ENCODE measurements around the gene SRF. TPM values are rescaled to one million over a fixed set of nuclear protein-coding genes. Genes with fewer than 3 reads are reported as not detected.

Gene SRF
- total RNA-seq, 1 donor from 2014 or later = 35.2 TPM

GRCh38 chr6:43219814-43220213, 48.7 kb downstream of the SRF start:
- TF ChIP-seq, protein P1, sequence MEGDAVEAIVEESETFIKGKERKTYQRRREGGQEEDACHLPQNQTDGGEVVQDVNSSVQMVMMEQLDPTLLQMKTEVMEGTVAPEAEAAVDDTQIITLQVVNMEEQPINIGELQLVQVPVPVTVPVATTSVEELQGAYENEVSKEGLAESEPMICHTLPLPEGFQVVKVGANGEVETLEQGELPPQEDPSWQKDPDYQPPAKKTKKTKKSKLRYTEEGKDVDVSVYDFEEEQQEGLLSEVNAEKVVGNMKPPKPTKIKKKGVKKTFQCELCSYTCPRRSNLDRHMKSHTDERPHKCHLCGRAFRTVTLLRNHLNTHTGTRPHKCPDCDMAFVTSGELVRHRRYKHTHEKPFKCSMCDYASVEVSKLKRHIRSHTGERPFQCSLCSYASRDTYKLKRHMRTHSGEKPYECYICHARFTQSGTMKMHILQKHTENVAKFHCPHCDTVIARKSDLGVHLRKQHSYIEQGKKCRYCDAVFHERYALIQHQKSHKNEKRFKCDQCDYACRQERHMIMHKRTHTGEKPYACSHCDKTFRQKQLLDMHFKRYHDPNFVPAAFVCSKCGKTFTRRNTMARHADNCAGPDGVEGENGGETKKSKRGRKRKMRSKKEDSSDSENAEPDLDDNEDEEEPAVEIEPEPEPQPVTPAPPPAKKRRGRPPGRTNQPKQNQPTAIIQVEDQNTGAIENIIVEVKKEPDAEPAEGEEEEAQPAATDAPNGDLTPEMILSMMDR (conservative IDR thresholded peaks at IDR 0.05) = no peak
- Mint-ChIP-seq H3K27me3 (no peaks in the 10 kb centered on the region), H3K36me3 (peaks cover 12% of the 10 kb centered on the region), H3K9me3 (no peaks in the 10 kb centered on the region), H3K27ac (no peak overlapping the region), H3K4me1 (ENCODE audit: unreplicated experiment) (peaks cover 4% of the 10 kb centered on the region), H3K4me3 (no peak overlapping the region)
- no peak for DNase-seq (ENCODE audit: extremely low spot score, unreplicated experiment)

- H3K27me3 Mint-ChIP-seq = no peaks in the 10 kb centered on the region
- peaks cover 4% of the 10 kb centered on the region for H3K4me1 Mint-ChIP-seq (ENCODE audit: unreplicated experiment)
- H3K4me3 Mint-ChIP-seq = no peak overlapping the region
- H3K9me3 Mint-ChIP-seq = no peaks in the 10 kb centered on the region
- no peak for DNase-seq (ENCODE audit: extremely low spot score, unreplicated experiment)
- H3K27ac Mint-ChIP-seq = no peak overlapping the region
- TF ChIP-seq, protein P1 (conservative IDR thresholded peaks at IDR 0.05) = no peak
- H3K36me3 Mint-ChIP-seq = peaks cover 12% of the 10 kb centered on the region
Measured at GRCh38 chr6:43220439-43220951, 49.4 kb downstream of the SRF start.

- H3K27ac Mint-ChIP-seq = no peak overlapping the region
- peaks cover 4% of the 10 kb centered on the region for H3K4me1 Mint-ChIP-seq (ENCODE audit: unreplicated experiment)
- no peaks in the 10 kb centered on the region for H3K9me3 Mint-ChIP-seq
- no peak for DNase-seq (ENCODE audit: extremely low spot score, unreplicated experiment)
- TF ChIP-seq, protein P1 (conservative IDR thresholded peaks at IDR 0.05) = no peak
- H3K36me3 Mint-ChIP-seq = peaks cover 11% of the 10 kb centered on the region
- no peak overlapping the region for H3K4me3 Mint-ChIP-seq
- no peaks in the 10 kb centered on the region for H3K27me3 Mint-ChIP-seq
Measured at GRCh38 chr6:43221046-43221972, 50.2 kb downstream of the SRF start.

DNA sequence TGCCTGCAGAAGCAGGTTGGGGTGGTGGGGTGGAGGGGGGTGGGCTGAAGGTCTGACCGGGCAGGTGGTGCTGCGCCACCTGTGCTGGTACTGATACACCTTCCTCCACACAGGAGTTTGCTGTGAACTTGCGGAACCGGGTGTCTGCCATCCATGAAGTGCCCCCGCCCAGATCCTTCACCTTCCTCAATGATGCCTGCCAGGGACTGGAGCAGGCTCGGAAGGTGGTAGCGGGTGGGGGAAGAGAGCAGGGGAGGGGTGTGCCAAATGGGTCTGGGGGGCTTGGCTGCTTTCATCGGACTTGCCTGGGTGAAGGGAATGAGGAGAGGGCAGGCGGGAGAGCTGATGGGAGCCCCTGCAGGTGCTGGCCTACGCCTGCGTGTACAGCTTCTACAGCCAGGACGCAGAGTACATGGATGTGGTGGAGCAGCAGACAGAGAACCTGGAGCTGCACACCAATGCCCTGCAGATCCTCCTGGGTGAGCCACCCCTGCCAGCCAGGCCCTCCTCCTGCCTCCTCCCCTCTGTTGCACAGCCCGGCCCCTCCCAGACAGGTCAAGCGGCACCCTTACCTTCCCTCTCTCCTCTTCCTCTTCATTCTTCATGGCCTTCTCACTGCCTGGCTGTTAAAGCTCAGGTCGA, 51.5 kb downstream of the SRF start:
- H3K4me3 Mint-ChIP-seq = no peak overlapping the region
- peak overlapping the region; percentile 22 for H3K27ac Mint-ChIP-seq
- no peaks in the 10 kb centered on the region for H3K9me3 Mint-ChIP-seq
- TF ChIP-seq, protein P1 (conservative IDR thresholded peaks at IDR 0.05) = no peak
- H3K4me1 Mint-ChIP-seq (ENCODE audit: unreplicated experiment) = peaks cover 4% of the 10 kb centered on the region
- H3K36me3 Mint-ChIP-seq = peaks cover 7% of the 10 kb centered on the region
- no peaks in the 10 kb centered on the region for H3K27me3 Mint-ChIP-seq
- no peak for DNase-seq (ENCODE audit: extremely low spot score, unreplicated experiment)

DNA sequence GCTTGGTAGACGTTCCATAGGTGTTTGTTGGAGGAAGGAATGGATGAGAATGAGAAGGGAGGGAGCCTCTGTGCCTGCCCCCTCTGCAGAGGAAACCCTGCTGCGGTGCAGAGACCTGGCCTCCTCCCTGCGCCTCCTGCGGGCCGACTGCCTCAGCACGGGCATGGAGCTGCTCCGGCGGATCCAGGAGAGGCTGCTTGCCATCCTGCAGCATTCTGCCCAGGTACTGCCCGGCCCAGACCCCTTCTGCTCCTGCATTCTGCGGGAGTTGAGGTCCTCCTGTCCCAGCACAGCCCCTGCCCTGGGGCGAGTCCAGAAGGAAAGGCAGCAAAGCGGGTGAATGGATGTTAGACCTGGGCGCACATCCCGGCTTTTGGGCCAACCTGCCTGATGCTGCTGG, 52.1 kb downstream of the SRF start:
- Mint-ChIP-seq H3K27me3 (no peaks in the 10 kb centered on the region), H3K4me3 (no peak overlapping the region), H3K9me3 (no peaks in the 10 kb centered on the region), H3K4me1 (ENCODE audit: unreplicated experiment) (peaks cover 4% of the 10 kb centered on the region), H3K27ac (peak overlapping the region; percentile 22), H3K36me3 (peaks cover 7% of the 10 kb centered on the region)
- TF ChIP-seq, protein P1 (conservative IDR thresholded peaks at IDR 0.05) = no peak
- no peak for DNase-seq (ENCODE audit: extremely low spot score, unreplicated experiment)

Measured in type B pancreatic cell (in vitro differentiated cells).